Vagina (tissue), 2 donors: ENCODE data around the gene EYS.

ENCODE experiments used
- CTCF ChIP-seq, 3 experiments: fragments of 450-650 bp in 2 of 3; fragments of 200-600 bp in 1 of 3; sonication (generic) in 1 of 3; IDR thresholded peaks; one replicate each; pipeline ENCODE4 v1.5.1; 2017 to 2019; ENCODE audit warnings: antibody characterized with exemption in 3 of 3, mild to moderate bottlenecking in 2 of 3, moderate library complexity in 2 of 3
- POLR2A ChIP-seq, 2 donors: fragments of 450-650 bp; IDR thresholded peaks; one replicate each; pipeline ENCODE4 v1.6.1; 2017; ENCODE audit warnings: antibody characterized with exemption in 2 of 2, mild to moderate bottlenecking in 2 of 2, moderate library complexity in 2 of 2

GRCh38 chr6:64409948-64410347 lies 1297.1 kb downstream of the EYS start:
- no peak for TF ChIP-seq CTCF (IDR thresholded peaks at IDR 0.05)
- no peak for TF ChIP-seq POLR2A (IDR thresholded peaks at IDR 0.05)
